ENCODE measurements around the gene EIF4G3. TPM values are rescaled to one million over a fixed set of nuclear protein-coding genes. Genes with fewer than 3 reads are reported as not detected.

The EIF4G3 gene
- total RNA-seq, 1 experiment from 2014 or later, result 72.0 TPM

DNA sequence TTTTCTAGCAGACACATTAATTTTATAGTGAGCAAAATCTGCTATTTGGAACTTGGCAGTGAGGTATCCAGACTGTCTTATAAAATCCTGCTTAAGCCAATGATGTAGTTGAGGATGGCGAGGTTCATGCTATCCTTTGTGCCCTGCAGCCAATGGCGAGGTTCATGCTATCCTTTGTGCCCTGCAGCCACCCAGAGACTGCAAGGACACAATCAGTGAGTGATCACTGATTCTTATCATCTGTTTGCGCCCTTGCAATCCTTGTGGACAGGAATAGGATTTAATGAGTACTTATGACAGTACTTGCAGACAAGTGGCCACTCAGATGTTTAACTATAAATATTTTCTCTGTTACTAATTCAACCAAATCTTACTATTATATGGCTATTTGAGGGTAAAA is 112.6 kb downstream of the EIF4G3 start:
- Histone ChIP-seq H2BK20ac (ENCODE audit: low read depth, low read length, poor library complexity, severe bottlenecking) (no peak overlapping the region), H3K9ac (ENCODE audit: extremely low read depth, insufficient read length, low read length) (no peak overlapping the region), H4K8ac (replicated peaks; ENCODE audit: insufficient read length, low read depth, low read length) (no peak overlapping the region), H2BK5ac (ENCODE audit: insufficient read length, low read length) (no peak overlapping the region), H3K79me2 (ENCODE audit: insufficient read depth, low read length) (no peaks in the 10 kb centered on the region), H3T11ph (ENCODE audit: low read length) (no peak overlapping the region), H2AK5ac (ENCODE audit: insufficient read length, low read length) (no peak overlapping the region), H3K27me3 (ENCODE audit: insufficient read depth, low read length) (no peaks in the 10 kb centered on the region), H3K79me1 (ENCODE audit: insufficient read depth, low read depth, low read length, poor library complexity, severe bottlenecking) (no peaks in the 10 kb centered on the region), H3K9me3 (ENCODE audit: control insufficient read depth, low read depth, low read length) (no peaks in the 10 kb centered on the region), H2AFZ (ENCODE audit: low read length) (no peak overlapping the region), H3K23ac (ENCODE audit: insufficient read length, low read depth, low read length) (no peak overlapping the region), H2BK120ac (ENCODE audit: low read depth, low read length, poor library complexity, severe bottlenecking) (no peak overlapping the region), H3K56ac (ENCODE audit: insufficient read length, low read depth, low read length) (no peak overlapping the region), H3K4me1 (ENCODE audit: insufficient read depth, low read length) (no peaks in the 10 kb centered on the region), H2BK12ac (ENCODE audit: insufficient read length, low read depth, low read length) (no peak overlapping the region), H3K27ac (ENCODE audit: insufficient read length, low read depth, low read length) (no peak overlapping the region), H3K4me2 (ENCODE audit: insufficient read depth, insufficient read length, low read length) (no peak overlapping the region), H3K4ac (ENCODE audit: low read depth, low read length) (no peak overlapping the region), H4K5ac (ENCODE audit: insufficient read length, low read depth, low read length) (no peak overlapping the region), H3K18ac (ENCODE audit: insufficient read length, low read depth, low read length) (no peak overlapping the region), H3K23me2 (ENCODE audit: insufficient read length, low read depth, low read length, poor library complexity, severe bottlenecking) (no peaks in the 10 kb centered on the region), H2BK15ac (ENCODE audit: low read depth, low read length) (no peak overlapping the region), H4K20me1 (ENCODE audit: control insufficient read depth, insufficient read depth, insufficient read length) (no peaks in the 10 kb centered on the region), H4K91ac (ENCODE audit: insufficient read length, low read depth, low read length) (no peak overlapping the region), H3K14ac (ENCODE audit: insufficient read depth, low read length) (no peak overlapping the region)
- Mint-ChIP-seq H3K27me3 (ENCODE audit: low read depth) (no peaks in the 10 kb centered on the region), H3K4me3 (no peak overlapping the region), H3K36me3 (ENCODE audit: insufficient read depth in 1 of 3, low read depth in 3 of 3) (no peaks in the 10 kb centered on the region; a peak in 1 of 7 replicates), H3K9me3 (no peaks in the 10 kb centered on the region), H3K4me1 (no peaks in the 10 kb centered on the region), H3K27ac (no peak overlapping the region)
- DNase-seq, result no peak
- TF ChIP-seq, protein P1, sequence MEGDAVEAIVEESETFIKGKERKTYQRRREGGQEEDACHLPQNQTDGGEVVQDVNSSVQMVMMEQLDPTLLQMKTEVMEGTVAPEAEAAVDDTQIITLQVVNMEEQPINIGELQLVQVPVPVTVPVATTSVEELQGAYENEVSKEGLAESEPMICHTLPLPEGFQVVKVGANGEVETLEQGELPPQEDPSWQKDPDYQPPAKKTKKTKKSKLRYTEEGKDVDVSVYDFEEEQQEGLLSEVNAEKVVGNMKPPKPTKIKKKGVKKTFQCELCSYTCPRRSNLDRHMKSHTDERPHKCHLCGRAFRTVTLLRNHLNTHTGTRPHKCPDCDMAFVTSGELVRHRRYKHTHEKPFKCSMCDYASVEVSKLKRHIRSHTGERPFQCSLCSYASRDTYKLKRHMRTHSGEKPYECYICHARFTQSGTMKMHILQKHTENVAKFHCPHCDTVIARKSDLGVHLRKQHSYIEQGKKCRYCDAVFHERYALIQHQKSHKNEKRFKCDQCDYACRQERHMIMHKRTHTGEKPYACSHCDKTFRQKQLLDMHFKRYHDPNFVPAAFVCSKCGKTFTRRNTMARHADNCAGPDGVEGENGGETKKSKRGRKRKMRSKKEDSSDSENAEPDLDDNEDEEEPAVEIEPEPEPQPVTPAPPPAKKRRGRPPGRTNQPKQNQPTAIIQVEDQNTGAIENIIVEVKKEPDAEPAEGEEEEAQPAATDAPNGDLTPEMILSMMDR (conservative IDR thresholded peaks at IDR 0.05), result no peak
- no CpG with 5 or more reads among the region's 3 CpGs for WGBS (ENCODE audit: extremely low coverage, insufficient read length, low lambda C conversion rate)
